ENCODE measurements around the gene ARHGEF11. TPM values are rescaled to one million over a fixed set of nuclear protein-coding genes. Genes with fewer than 3 reads are reported as not detected.

Gene ARHGEF11
- total RNA-seq, 1 donor from 2014 or later, result 12.4 TPM

- H3K36me3 ChIP-seq (ENCODE audit: control insufficient read depth, insufficient read depth, low read length), result peaks cover 30% of the 10 kb centered on the region
- DNase-seq (ENCODE audit: low read depth) (no peak), FAIRE-seq (no peak)
- no peak overlapping the region for H3K4me3 ChIP-seq (ENCODE audit: low read depth, low read length)
- TF ChIP-seq, protein P1, sequence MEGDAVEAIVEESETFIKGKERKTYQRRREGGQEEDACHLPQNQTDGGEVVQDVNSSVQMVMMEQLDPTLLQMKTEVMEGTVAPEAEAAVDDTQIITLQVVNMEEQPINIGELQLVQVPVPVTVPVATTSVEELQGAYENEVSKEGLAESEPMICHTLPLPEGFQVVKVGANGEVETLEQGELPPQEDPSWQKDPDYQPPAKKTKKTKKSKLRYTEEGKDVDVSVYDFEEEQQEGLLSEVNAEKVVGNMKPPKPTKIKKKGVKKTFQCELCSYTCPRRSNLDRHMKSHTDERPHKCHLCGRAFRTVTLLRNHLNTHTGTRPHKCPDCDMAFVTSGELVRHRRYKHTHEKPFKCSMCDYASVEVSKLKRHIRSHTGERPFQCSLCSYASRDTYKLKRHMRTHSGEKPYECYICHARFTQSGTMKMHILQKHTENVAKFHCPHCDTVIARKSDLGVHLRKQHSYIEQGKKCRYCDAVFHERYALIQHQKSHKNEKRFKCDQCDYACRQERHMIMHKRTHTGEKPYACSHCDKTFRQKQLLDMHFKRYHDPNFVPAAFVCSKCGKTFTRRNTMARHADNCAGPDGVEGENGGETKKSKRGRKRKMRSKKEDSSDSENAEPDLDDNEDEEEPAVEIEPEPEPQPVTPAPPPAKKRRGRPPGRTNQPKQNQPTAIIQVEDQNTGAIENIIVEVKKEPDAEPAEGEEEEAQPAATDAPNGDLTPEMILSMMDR (IDR thresholded peaks at IDR 0.05; ENCODE audit: insufficient read depth, low read length, severe bottlenecking), result no peak
- H3K27me3 ChIP-seq (ENCODE audit: control insufficient read depth, insufficient read depth, low read length), result no peaks in the 10 kb centered on the region
Measured at GRCh38 chr1:156958247-156958714, 87.3 kb downstream of the ARHGEF11 start.

GRCh38 chr1:156957634-156958033 lies 87.9 kb downstream of the ARHGEF11 start:
- no peak overlapping the region for H3K4me3 ChIP-seq (ENCODE audit: low read depth, low read length)
- DNase-seq (ENCODE audit: low read depth) (peak; percentile 44), FAIRE-seq (no peak)
- H3K36me3 ChIP-seq (ENCODE audit: control insufficient read depth, insufficient read depth, low read length), result peaks cover 25% of the 10 kb centered on the region
- TF ChIP-seq, protein P1 (IDR thresholded peaks at IDR 0.05; ENCODE audit: insufficient read depth, low read length, severe bottlenecking), result no peak
- H3K27me3 ChIP-seq (ENCODE audit: control insufficient read depth, insufficient read depth, low read length), result no peaks in the 10 kb centered on the region

DNA sequence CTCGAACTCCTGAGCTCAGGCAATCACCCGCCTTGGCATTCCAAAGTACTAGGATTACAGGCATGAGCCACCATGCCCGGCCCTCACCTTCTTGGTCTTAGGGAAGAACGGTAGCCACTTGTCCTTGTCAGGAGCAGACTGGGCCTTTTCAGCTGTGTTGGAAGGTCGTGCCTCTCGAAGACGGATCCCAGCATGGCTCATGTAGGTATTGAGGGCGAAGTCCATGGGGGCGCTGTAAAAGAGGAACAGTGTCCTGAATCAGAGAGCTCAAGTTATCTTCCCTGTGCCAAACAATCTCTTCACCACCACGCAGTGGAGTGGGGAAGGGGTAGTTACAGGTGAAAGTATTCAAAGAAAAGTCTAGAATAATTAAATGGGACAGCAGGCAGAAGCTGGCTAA lies 89.2 kb downstream of the ARHGEF11 start:
- H3K36me3 ChIP-seq (ENCODE audit: control insufficient read depth, insufficient read depth, low read length), result peaks cover 21% of the 10 kb centered on the region

DNA sequence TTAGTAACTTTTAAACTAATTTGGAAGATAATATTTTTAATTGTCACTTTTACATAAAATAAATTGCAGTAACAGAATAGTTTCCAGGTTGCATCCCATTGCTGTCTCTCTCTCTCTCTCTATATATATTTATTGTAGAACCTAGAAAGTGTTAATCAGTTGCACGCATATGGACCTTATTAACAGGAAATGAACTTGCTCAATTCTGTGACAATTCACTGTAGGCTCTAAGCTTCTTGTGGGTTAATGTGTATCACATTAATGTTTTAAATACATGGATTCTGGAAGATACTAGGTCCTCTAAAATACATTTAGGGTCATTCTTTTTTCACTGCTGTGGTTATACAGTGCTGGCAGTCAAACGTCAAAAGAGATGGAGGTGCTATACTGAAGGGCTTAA lies 92.0 kb downstream of the ARHGEF11 start:
- TF ChIP-seq, protein P1 (IDR thresholded peaks at IDR 0.05; ENCODE audit: insufficient read depth, low read length, severe bottlenecking), result no peak
- Histone ChIP-seq H3K27me3 (ENCODE audit: control insufficient read depth, insufficient read depth, low read length) (no peaks in the 10 kb centered on the region), H3K4me3 (ENCODE audit: low read depth, low read length) (no peak overlapping the region), H3K36me3 (ENCODE audit: control insufficient read depth, insufficient read depth, low read length) (peaks cover 18% of the 10 kb centered on the region)
- FAIRE-seq (no peak), DNase-seq (ENCODE audit: low read depth) (no peak)

More for the DNA sequence above, 89.2 kb downstream of the ARHGEF11 start:
- Histone ChIP-seq H3K27me3 (ENCODE audit: control insufficient read depth, insufficient read depth, low read length) (no peaks in the 10 kb centered on the region), H3K4me3 (ENCODE audit: low read depth, low read length) (no peak overlapping the region)
- FAIRE-seq, result no peak
- DNase-seq (ENCODE audit: low read depth), result no peak
- TF ChIP-seq, protein P1 (IDR thresholded peaks at IDR 0.05; ENCODE audit: insufficient read depth, low read length, severe bottlenecking), result no peak

GRCh38 chr1:156951371-156951770 lies 94.2 kb downstream of the ARHGEF11 start:
- peaks cover 23% of the 10 kb centered on the region for H3K36me3 ChIP-seq (ENCODE audit: control insufficient read depth, insufficient read depth, low read length)
- DNase-seq (ENCODE audit: low read depth) (no peak), FAIRE-seq (peak; percentile 66)
- no peak overlapping the region for H3K4me3 ChIP-seq (ENCODE audit: low read depth, low read length)
- TF ChIP-seq, protein P1 (IDR thresholded peaks at IDR 0.05; ENCODE audit: insufficient read depth, low read length, severe bottlenecking), result no peak
- no peaks in the 10 kb centered on the region for H3K27me3 ChIP-seq (ENCODE audit: control insufficient read depth, insufficient read depth, low read length)

- Histone ChIP-seq H3K27me3 (ENCODE audit: control insufficient read depth, insufficient read depth, low read length) (no peaks in the 10 kb centered on the region), H3K36me3 (ENCODE audit: control insufficient read depth, insufficient read depth, low read length) (peaks cover 24% of the 10 kb centered on the region), H3K4me3 (ENCODE audit: low read depth, low read length) (no peak overlapping the region)
- DNase-seq (ENCODE audit: low read depth) (no peak), FAIRE-seq (no peak)
- TF ChIP-seq, protein P1 (IDR thresholded peaks at IDR 0.05; ENCODE audit: insufficient read depth, low read length, severe bottlenecking), result no peak
Measured at GRCh38 chr1:156949127-156949526, 96.4 kb downstream of the ARHGEF11 start.
